GM12874 (cell line): ENCODE measurements around the gene TBL1XR1.

ENCODE experiments used
- CTCF ChIP-seq: IDR thresholded peaks from 2 replicates; pipeline ENCODE4 v1.5.1; 2011; ENCODE audit warnings: low read depth, mild to moderate bottlenecking, control low read depth, low read length, moderate library complexity; ENCODE audit not compliant: insufficient read depth

The TBL1XR1 gene

GRCh38 chr3:177196008-177196455 is 1.2 kb downstream of the TBL1XR1 start:
- no peak for TF ChIP-seq CTCF

- no peak for TF ChIP-seq CTCF
Measured at GRCh38 chr3:177195242-177195991, 1.9 kb downstream of the TBL1XR1 start.

GRCh38 chr3:177194299-177194698 is 3.0 kb downstream of the TBL1XR1 start:
- TF ChIP-seq CTCF = no peak

GRCh38 chr3:177193688-177194268 is 3.5 kb downstream of the TBL1XR1 start:
- TF ChIP-seq CTCF = no peak

- no peak for TF ChIP-seq CTCF
Measured at GRCh38 chr3:177190756-177191681, 6.3 kb downstream of the TBL1XR1 start.

- no peak for TF ChIP-seq CTCF
Measured at GRCh38 chr3:177186306-177186705, 11.0 kb downstream of the TBL1XR1 start.

GRCh38 chr3:177185035-177185574 is 12.2 kb downstream of the TBL1XR1 start:
- no peak for TF ChIP-seq CTCF
